Stimulated activated CD4-positive, alpha-beta T cell treated with anti-CD3 and anti-CD28 coated beads, Interleukin-12 subunit alpha, Interleukin-12 subunit beta, amount 100 ng/mL, for 48 hours (primary cell): ENCODE measurements around the gene CTSE.
A peak's percentile ranks its signal among the peaks of the same experiment; 100 is the strongest.
"Not testable (repeated sequence)": the region's sequence is repeated elsewhere in the genome, so short reads cannot be mapped to it uniquely, and the experiment has no call there.

Experiments used
- DNase-seq, 3 donors: peaks; one replicate each; pipeline ENCODE4 v3.0.0-alpha.2; 2020; ENCODE audit warnings: low read depth in 2 of 3, low spot score in 1 of 3

Gene CTSE

DNA sequence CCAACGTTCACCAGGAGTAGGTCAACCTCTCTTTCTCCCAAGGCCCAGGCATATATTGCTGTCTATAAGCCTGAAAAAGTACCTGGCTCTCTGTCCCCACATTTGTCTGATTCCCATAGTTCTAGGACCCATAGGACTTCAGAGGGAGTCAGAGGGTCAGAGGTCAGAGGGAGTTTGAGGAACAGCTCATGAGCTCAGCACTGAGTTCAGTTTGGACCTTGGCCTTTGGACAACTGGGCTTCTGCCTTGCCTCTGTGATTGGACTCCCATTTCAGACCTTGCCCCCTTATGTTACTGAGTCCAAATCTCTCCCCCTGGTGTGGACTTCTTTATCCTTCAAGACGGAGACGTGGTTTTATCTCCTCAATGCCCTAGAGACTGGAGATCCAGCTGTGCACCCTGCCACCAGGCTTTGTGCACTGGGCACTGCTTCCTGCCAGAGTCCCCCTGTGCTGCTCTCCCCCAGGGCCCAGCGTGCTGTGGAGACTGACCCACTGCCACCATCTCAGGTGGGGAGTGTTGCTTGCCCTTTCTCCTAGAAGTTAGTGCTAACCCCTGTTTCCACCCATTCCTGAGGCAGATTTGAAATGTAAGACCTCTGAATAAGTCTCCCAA, 3.2 kb downstream of the CTSE start:
- DNase-seq = no peak

DNA sequence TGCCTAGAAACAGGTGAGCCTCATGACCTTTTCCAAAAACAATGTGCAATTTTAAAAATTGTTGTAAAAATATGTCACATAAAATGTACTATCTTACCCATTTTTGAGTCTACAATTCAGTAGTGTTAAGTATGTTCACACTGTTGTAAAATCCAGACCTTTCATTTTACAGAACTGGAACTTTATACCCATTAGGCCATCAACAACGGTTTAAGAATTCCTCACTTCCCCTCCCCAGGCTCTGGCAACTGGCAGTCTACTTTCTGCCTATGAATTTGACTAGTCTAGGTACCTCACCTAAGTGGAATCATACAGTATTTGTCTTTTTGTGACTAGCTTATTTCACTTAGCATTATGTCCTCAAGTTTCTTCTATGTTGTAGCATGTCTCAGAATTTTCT, 8.6 kb downstream of the CTSE start:
- DNase-seq = no peak

DNA sequence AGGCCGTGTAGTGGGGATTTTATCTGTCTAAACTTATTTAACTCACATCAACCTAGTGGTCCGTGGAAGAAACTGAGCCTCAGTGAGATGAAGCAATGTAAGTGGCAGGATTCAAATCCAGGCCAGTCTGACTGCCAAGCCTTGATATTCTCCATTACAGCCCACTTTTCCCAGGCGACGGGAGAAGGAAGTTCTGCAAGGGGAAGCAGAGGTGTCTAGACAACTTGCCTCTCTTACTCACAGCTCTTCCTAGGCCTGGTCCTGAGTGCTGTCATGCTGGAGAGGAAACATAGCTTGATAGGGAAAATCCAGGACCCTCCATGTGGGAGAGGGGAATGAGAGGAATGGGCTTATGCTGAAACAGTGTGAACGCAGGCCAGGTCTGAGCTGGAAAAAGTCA, 9.1 kb downstream of the CTSE start:
- DNase-seq = no peak

DNA sequence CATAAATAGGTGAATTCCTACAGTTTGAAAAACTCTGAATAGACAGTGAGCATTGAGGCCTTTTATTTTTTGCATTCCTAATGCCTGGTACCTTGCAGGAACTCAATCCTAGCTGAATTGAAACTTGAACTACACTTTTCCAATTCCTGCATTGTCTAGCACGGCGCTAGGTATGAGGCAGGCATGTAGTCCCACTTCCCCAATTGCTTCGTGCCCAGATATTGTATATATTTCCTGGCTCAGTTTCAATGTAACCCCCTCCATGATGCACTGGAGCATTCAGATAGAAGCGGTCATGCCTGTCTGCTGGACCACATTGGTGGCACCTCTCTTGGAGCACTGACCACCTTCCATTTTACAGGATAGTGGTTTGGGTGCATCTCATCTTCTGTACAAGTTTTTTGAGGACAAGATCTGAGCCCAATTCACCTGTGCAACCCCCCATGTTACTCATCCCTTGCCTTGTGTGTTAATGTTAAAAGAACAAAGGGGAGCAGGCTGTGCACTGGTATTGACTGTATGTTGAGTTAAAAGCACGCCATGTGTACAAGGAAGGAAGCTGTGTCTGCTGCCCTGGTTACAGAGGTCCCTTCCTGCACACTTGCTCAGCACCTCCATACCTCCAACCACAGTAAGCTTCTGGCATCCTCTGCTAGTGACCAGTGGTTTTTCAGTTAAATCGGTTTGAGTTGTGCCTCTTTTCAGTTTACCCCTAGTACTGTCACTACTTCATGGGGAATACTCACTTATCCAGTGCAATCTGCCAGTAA, 10.5 kb downstream of the CTSE start:
- DNase-seq = no peak

DNA sequence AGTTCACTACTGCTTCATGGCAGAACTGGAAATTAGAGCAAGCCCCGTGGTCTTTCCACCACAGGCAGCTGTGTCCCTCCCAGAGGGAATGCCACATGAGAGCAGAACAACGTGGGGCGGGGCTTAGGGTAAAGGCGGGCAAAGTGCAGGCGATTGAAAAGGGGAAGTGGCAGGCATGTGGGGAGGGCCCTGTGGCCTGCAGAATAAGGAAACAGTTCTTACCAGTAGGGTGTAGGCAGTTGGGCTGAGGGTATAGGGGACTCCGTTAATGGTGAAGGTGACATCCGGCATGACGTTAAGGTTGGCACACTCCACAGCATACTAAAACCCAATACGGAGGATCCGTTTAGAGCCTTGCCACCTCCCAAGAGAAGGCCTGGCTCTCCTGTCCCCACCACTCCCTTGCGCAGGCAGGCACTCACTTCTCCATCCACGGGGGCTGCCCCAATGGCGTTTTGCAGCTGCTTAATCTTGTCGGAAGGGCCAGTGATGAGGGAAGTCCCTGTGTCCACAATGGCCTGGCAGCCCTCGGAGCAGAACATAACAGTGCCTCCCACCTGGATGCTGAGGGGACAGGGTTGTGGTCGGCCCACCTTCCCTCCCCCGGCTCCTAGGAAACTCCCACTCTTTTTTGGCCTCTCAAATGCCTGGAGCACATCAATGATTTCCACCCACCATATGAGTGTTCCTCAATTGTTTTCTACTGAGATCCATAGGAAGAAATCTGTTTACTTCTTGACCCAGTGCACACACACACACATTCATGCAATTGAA, 11.4 kb downstream of the CTSE start:
- DNase-seq = no peak

DNA sequence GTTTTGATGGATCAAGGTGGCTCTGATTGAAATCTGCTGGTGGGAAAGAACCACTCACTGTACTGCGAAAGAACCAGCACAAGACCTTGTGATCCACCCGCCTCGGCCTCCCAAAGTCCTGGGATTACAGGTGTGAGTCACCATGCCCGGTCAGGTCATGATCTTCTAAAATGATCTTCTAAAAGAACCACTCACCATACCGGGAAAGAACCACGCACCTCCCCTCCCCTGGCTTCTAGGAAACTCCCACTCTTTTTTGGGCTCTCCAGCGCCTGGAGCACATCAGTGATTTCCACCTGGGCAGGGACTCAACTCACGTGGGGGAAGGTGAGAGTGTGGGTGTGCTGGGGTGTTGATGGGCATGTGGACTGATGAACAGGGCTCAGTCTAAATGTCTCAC, 12.6 kb downstream of the CTSE start:
- DNase-seq = peak in 1 of 3 donors; percentile 4

DNA sequence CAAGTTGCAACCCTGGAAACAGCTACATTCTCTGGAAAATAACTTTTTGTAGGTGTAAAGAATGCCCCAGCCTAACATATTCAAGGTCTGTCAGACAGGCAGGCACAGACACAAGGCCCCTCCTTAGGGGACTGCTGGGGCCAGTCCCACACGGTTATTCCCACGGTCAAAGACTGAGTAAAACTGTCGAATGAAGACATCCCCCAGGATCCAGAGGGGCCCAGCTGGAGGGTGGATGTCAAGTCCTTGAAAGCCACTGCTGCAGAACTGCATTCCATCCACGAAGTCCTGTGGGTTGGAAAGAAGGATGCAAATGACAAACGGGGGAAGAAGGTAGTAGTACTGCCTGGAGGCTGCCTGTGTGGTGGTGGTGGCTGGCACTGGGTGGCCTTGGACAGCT, 13.6 kb downstream of the CTSE start:
- no peak for DNase-seq

DNA sequence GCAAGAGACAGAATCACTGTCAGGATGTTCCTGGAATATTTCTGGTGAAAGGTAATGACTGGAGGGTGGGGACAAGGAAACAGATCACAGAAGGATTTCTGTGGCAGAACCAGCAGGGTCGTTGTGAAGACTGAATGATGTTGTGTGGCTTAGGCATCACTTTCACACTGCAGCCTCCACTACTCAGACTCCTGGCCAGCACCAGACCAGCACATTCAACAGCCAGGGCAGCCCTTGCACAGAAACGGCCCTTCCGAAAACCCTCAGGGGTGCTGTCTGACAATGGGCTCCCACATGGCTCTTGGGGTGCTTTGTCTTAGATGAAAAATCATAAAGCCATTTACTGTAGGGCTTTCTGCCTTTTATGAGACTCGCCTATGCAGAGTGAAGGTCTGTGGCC, 16.7 kb downstream of the CTSE start:
- no peak for DNase-seq

DNA sequence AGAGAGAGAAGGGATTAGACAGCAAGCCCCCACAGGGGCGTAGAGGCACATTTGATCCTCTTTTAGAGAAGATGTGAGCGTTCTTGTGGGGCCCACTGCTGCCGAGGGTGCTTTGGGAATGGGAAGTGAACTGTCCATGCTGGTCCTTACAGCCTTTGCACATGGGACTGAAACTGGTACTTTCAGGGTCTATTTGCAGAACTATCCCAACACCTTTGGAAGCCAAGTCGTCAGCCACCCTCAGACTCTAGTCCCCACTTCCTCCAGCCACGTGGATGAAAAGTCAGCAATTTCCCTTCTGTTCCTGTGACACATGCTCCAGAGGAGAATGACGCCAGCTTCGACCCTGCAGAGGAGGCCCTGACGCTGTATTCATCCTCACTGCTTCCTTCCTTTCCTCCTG, 17.9 kb downstream of the CTSE start:
- no peak for DNase-seq

DNA sequence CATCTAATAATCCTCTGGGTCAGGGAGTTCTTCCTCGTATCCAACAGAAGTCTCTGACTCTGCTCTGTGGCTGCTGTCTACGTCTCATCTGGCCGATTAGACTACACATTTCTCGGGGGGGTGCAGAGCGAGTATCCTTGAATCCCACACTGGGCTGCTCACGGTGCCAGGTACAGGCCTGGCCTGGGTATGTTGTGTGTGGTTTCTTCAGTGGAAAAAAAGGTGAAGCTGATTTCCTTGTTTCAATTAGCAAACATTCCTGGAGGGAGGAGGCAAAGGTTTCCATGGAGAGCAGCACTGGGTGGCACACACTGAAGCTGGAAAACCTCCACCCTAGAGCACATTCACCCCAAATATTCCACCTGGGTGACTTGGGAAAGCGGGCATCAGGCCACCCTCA, 18.5 kb downstream of the CTSE start:
- no peak for DNase-seq

DNA sequence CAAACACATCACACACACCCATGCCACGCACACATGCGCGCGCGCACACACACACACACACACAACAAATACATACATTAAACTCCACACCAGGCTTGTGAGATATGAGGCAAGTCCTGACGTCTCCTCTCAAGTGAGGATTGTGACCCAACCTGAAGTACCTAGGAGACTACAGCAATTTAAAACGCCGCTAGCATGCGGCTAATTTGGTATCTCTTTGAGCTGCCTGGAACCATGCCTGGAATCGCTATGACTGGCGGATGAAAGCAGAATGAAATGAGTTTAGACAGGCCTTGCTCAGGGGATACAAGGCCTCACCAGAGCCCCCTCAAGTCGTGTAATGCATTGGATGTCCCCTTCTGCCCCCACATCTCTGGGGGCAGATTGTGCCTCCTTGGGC, 18.9 kb downstream of the CTSE start:
- DNase-seq = no peak

DNA sequence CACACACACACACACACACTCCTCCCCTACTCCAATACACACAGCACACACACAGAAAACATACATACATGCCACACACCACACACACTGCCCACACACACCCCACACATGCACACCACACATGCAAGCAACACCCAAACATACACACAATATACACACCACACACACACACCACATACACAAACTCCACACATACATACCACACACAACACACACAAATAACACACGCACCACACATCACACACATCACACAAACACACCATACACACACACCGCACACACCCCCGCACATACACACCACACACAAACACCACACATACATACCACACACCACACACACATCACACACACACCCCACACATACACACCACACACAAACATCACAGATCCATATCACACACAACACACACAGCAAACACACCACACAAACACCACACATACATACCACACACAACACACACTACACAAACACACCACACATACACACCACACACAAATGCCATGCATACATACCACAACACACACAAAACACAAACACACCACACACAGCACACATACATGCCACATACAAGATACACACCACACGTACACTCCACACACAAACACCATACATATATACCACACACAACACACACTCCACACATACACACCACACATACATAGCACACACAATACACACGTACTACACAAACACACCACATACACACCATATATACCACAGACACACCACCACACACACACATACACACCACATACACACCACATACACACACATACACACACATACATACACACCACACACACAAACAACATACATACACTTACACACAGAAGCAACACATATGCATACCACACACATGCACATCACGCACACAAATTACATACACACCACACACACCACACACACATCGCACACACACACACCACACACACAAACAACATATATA, 19.6 kb downstream of the CTSE start:
- no peak for DNase-seq

DNA sequence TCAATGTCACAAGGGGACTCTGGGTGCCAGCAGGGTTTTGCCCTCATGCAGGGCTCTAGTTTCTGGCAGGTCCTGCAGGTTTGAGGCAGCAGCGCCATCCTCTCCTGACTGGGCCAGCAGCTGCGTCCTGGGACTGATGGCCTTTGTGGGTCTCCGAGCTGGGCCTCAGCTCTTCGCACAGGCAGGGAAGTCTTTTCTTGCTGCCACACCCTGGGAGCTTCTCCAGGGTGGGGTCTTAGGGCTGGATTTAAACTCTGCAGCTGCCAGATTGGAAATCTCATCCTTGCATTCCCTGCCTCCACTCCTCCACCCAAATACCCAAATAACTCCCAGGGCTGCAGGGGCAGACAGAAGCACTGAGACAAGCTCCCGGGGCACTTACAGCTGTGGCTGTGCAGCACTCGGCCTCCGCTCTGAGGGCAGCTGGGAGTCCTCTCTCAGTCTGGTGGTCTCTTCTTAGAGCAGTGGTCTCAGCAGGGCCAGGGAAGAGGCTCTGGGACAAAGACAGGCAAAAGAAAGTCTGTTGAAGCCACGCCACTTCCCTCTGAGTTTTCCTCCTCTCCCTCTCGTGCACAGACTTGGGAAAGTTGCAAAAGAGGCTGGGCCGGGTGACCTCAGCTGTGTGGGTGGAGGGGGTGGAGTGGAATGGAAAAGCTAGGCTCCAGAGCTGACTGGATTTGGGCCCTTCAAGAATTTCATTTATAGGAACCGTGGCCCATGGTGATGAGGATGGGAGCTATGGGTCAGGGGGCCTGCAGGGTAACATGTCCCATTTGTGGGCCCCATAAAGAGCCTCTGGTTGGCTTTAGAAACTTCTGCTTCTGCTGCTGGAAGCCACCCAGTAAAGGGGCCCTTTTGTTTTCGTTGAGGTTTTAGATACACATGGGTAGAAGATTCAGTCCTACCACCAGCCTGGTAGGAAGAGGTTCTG, 20.6 kb downstream of the CTSE start, which contains the start of gene RAB7B:
TSS of gene RAB7B (minus strand) at position 525 of the 931 bp plus-strand sequence. CDS start 9,260 bp downstream, outside the sequence.
- DNase-seq = no peak

DNA sequence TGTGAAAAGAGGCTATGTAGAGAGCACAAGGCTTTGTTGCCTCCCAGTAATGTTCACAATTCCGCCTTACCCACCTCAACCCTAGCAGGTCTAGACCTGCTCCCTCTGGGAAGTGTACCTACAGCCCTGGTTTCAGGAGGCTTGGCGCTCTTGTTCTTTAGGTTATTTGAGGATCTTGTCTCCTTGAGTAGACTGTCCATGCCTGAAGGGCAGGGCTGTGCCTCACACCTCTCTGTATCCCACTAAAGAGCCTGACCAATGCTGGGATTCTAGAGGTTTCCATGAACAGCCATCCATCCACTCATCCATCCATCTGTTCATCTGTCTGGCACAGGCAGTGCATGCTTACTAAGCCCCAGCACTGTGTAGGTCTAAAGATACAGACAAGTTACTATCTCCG, 21.5 kb downstream of the CTSE start:
- DNase-seq = no peak

DNA sequence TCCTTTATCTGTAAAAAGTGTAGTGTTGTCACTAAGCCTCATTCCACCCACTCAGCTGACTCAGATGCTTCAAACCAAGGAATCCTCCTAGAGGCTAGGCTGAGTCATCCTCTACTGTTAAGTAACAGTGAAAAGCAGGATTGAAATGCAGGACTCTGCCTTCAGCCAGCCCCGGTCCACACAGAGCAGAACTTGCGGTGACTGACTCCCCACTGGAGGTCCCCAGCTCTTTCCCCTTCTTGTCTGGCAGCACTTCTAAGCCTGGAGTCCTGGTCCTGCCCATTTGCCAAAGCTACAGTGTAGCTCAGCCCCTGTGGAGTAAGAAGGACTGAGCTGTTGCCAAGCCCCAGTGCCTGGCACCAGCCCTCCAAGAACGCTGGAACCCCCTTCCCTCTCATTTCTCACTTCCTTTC, 22.2 kb downstream of the CTSE start:
- DNase-seq = peak in 2 of 3 donors; percentile 47 to 54

DNA sequence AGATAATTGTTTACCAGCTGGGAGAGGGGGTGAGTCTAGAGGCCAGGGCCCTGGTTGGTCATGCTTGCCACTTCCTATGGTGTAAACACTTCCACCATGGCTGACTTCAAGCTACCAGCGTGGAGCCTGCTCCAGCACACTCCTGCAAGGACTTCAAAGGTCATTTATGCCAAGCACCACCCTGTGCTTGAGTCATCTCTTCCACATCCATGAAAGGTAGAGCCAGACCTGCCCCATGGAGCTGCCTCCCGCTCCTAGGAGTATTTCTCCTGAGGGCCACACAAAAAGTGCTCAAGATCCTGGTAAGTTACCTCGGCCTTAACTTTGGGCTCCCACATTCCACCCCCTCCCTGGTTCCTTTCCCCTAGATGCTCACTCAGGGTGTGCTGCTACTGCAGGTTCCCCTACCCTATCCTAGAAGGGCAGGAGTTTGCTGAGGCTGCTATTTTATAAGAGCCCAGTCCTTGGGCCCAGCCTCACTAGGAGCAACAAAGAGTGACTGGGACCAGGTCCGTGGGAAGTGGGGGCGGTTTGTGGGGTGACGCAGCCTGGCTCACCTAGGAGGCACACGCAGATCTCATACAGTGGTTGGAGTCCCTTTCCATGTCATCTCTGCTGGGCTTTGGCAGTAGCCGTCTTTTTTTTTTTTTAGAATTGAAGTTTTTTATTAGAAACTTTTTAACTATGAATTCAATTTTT, 22.9 kb downstream of the CTSE start:
- peak in 1 of 3 donors; percentile 51 for DNase-seq

DNA sequence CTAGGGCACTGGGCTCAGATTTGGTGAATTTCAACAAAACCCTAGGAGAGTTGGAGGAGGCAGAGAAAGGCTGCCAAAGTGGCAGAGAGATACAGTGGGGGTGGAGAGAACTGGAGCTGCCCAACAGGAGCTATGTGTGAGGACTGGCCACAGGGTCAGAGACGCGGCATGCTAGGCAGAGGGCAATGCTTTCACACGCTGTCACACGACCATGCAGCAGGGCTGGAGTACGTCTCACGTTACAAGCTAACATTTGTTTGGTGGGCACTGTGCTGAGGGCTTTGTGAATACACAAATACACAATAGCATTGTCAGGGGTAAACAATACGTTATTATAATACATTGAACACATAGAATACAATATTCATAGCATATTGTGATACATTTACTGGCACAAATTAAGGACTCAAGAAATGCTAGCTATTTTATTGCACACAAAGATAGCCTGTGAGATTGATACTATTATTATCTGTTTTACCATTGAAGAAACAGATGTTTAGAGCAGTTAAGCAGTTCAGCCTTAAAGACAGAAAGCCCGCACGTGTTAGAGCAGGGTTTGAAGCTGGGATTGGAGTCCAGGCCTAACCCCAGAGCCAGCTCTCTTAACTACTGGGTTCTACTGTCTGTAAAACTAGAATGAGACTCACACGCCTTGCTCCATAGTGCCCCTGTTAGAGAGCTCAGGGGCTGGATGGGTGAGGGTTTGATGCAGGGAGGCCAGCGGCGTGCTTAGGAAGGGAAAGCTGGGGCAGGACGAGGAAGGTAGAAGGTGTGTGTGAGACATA, 25.0 kb downstream of the CTSE start:
- no peak for DNase-seq

DNA sequence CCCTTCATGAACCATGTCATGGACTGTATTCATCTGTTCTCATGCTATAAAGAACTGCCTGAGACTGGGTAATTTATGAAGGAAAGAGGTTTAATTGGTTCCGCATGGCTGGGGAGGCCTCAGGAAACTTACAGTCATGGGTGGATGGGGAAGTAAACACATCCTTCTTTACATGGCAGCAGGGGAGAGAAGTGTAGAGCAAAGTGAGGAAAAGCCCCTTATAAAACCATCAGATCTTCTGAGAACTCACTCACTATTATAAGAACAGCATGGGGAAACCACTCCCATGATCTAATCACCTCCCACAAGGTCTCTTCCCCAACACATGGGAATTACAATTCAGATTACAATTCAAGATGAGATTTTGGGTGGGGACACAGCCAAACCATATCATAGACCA, 27.1 kb downstream of the CTSE start:
- not testable (repeated sequence) for DNase-seq
